WTC11 (cell line): ENCODE measurements around the gene PERP. TPM values are rescaled to one million over a fixed set of nuclear protein-coding genes. Genes with fewer than 3 reads are reported as not detected.

Experiments
- ATAC-seq: fragments of 200-7000 bp; cut with Tn5 transposase; 2 replicates; pipeline ENCODE4 v1.10.0; 2021; ENCODE audit warnings: mild to moderate bottlenecking, moderate library complexity
- CTCF ChIA-PET: fragments of 300-600 bp; sonication (Branson Sonifier 250); formaldehyde crosslinking; loops from one replicate; lab custom pipeline; 2021; ENCODE audit warnings: antibody characterized with exemption; lab: Charles Lee
- POLR2A ChIA-PET: fragments of 350-600 bp; sonication (Branson Sonifier 250); formaldehyde crosslinking; loops from one replicate; lab custom pipeline; 2021; ENCODE audit warnings: antibody characterized with exemption; lab: Charles Lee
- DNase-seq: peaks from one replicate; pipeline ENCODE4 v3.0.0; 2021; ENCODE audit warnings: low spot score
- H3K27ac Mint-ChIP-seq: 2 replicates; pipeline ENCODE4 v1.8.0; 2021; ENCODE audit warnings: mixed read lengths
- H3K27me3 Mint-ChIP-seq: 2 replicates; pipeline ENCODE4 v1.8.0; 2021; ENCODE audit warnings: low read depth, mild to moderate bottlenecking, moderate library complexity, mixed read lengths
- H3K36me3 Mint-ChIP-seq: 2 replicates; pipeline ENCODE4 v1.8.0; 2021; ENCODE audit warnings: mixed read lengths
- H3K4me1 Mint-ChIP-seq: 2 replicates; pipeline ENCODE4 v1.8.0; 2022; ENCODE audit warnings: mixed read lengths
- H3K4me3 Mint-ChIP-seq: 2 replicates; pipeline ENCODE4 v1.8.0; 2021; ENCODE audit warnings: mild to moderate bottlenecking, moderate library complexity, mixed read lengths
- H3K9me3 Mint-ChIP-seq: 2 replicates; pipeline ENCODE4 v1.8.0; 2021; ENCODE audit warnings: mixed read lengths
- AR ChIP-seq: fragments of 250-450 bp; sonication (Bioruptor Pico); IDR thresholded peaks from 2 replicates; pipeline ENCODE4 v1.9.0; 2021; ENCODE audit warnings: mild to moderate bottlenecking
- CBFB ChIP-seq: sonication (generic); formaldehyde crosslinking; IDR thresholded peaks from 2 replicates; pipeline ENCODE4 v1.8.1; 2022; ENCODE audit warnings: mild to moderate bottlenecking, low read depth, missing genetic modification reagents
- CTCF ChIP-seq: fragments of 200-600 bp; IDR thresholded peaks from 2 replicates; pipeline ENCODE4 v1.8.0; 2022; ENCODE audit warnings: antibody characterized with exemption
- E2F1 ChIP-seq: sonication (generic); formaldehyde crosslinking; IDR thresholded peaks from 2 replicates; pipeline ENCODE4 v1.8.0; 2022; ENCODE audit warnings: mild to moderate bottlenecking, missing genetic modification reagents
- MYBL2 ChIP-seq: sonication (generic); formaldehyde crosslinking; IDR thresholded peaks from 2 replicates; pipeline ENCODE4 v1.8.1; 2023; ENCODE audit warnings: mild to moderate bottlenecking, moderate library complexity, missing genetic modification reagents
- NR2C2 ChIP-seq: sonication (generic); formaldehyde crosslinking; IDR thresholded peaks from 2 replicates; pipeline ENCODE4 v1.8.0; 2022; ENCODE audit warnings: mild to moderate bottlenecking, missing genetic modification reagents
- NR3C1 ChIP-seq: sonication (generic); formaldehyde crosslinking; conservative IDR thresholded peaks from 2 replicates; pipeline ENCODE4 v1.8.1; 2023; ENCODE audit warnings: low read depth, mild to moderate bottlenecking, missing genetic modification reagents
- RELA ChIP-seq: sonication (generic); formaldehyde crosslinking; IDR thresholded peaks from 2 replicates; pipeline ENCODE4 v1.8.1; 2022; ENCODE audit warnings: missing genetic modification reagents, mild to moderate bottlenecking, borderline replicate concordance
- SP1 ChIP-seq: sonication (generic); formaldehyde crosslinking; conservative IDR thresholded peaks from 2 replicates; pipeline ENCODE4 v1.8.1; 2022; ENCODE audit warnings: missing genetic modification reagents
- ZNF121 ChIP-seq: sonication (generic); formaldehyde crosslinking; IDR thresholded peaks from 2 replicates; pipeline ENCODE4 v1.8.0; 2023; ENCODE audit warnings: missing genetic modification reagents
- ZNF219 ChIP-seq: sonication (generic); formaldehyde crosslinking; IDR thresholded peaks from 2 replicates; pipeline ENCODE4 v1.8.0; 2023; ENCODE audit warnings: missing genetic modification reagents, mild to moderate bottlenecking, borderline replicate concordance
- ZNF232 ChIP-seq: sonication (generic); formaldehyde crosslinking; IDR thresholded peaks from 2 replicates; pipeline ENCODE4 v1.8.0; 2022; ENCODE audit warnings: mild to moderate bottlenecking, missing genetic modification reagents
- ZNF416 ChIP-seq: fragments of 250-450 bp; sonication (Bioruptor Pico); IDR thresholded peaks from 2 replicates; pipeline ENCODE4 v1.9.0; 2021; ENCODE audit warnings: mild to moderate bottlenecking, inconsistent platforms
- ZNF512 ChIP-seq: sonication (generic); formaldehyde crosslinking; IDR thresholded peaks from 2 replicates; pipeline ENCODE4 v1.8.1; 2022; ENCODE audit warnings: missing genetic modification reagents, borderline replicate concordance
- ZSCAN18 ChIP-seq: fragments of 250-450 bp; sonication (Bioruptor Pico); IDR thresholded peaks from 2 replicates; pipeline ENCODE4 v2.1.2; 2022; ENCODE audit warnings: mild to moderate bottlenecking, moderate library complexity
- total RNA-seq: library from RNA; stranded (reverse); gene quantifications from 3 replicates; pipeline ENCODE4 v1.2.3, GENCODE V29; 2021

The PERP gene
- total RNA-seq, 1 experiment from 2014 or later, result 26.9 TPM

- Mint-ChIP-seq H3K4me1 (peaks cover 24% of the 10 kb centered on the region), H3K36me3 (peaks cover 5% of the 10 kb centered on the region), H3K27me3 (peaks cover 25% of the 10 kb centered on the region; the same call in 1 of the 2 replicates), H3K27ac (no peak overlapping the region), H3K9me3 (no peaks in the 10 kb centered on the region), H3K4me3 (no peak overlapping the region)
- ChIA-PET CTCF (interaction anchor here (1.5 kb wide), 1 partner anchor 81 kb away, joined by 15 read pairs; no protein-coding TSS in a partner anchor), POLR2A (interaction anchor here (0.6 kb wide), 1 partner anchor 16 kb away, joined by 7 read pairs; no protein-coding TSS in a partner anchor)
- DNase-seq (no peak), ATAC-seq (peak; percentile 33; the same call in 1 of the 2 replicates)
- TF ChIP-seq ZNF416 (CRISPR knock-in tag) (no peak), RELA (CRISPR knock-in tag) (no peak), E2F1 (CRISPR knock-in tag) (no peak), ZNF219 (CRISPR knock-in tag) (no peak), MYBL2 (CRISPR knock-in tag) (no peak), ZNF232 (no peak), NR2C2 (CRISPR knock-in tag) (no peak), SP1 (CRISPR knock-in tag) (no peak), ZNF512 (no peak), CBFB (CRISPR knock-in tag) (no peak), ZSCAN18 (CRISPR knock-in tag) (no peak), ZNF121 (CRISPR knock-in tag) (no peak), CTCF (no peak), AR (no peak), NR3C1 (CRISPR knock-in tag) (no peak)
Observed at GRCh38 chr6:138087593-138088325, 19.5 kb downstream of the PERP start.
